HG03571 (cell line): ENCODE data around the gene SERPINA5.
"Not testable (repeated sequence)": the region's sequence is repeated elsewhere in the genome, so short reads cannot be mapped to it uniquely, and the experiment has no call there.

Experiments
- ATAC-seq: cut with Tn5 transposase; IDR thresholded peaks from one replicate; pipeline ENCODE4 v1.9.1; 2021; ENCODE audit not compliant: unreplicated experiment

The SERPINA5 gene

GRCh38 chr14:94598816-94599655 is 17.8 kb downstream of the SERPINA5 start:
- no peak for ATAC-seq

GRCh38 chr14:94599656-94600004 is 18.4 kb downstream of the SERPINA5 start:
- no peak for ATAC-seq

DNA sequence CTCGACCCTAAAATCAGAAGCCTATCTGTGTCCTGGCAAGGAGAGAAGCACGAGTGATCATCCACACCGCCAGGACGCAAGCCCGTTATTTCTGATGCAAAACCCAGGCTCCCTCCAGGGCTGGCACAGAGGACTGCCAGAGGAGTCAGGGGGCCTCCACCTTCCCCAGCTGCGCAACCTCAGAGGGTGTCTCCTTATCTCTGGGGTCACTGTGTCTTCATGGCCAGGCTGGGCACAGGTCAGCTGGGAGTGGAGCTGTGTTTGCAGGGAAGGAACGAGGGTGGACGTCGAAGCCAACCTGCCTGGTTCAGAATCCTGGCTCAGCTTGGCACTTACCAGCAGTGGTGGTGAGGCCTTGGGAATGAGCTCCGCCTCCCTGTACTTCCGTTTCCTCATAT is 18.9 kb downstream of the SERPINA5 start:
- no peak for ATAC-seq

DNA sequence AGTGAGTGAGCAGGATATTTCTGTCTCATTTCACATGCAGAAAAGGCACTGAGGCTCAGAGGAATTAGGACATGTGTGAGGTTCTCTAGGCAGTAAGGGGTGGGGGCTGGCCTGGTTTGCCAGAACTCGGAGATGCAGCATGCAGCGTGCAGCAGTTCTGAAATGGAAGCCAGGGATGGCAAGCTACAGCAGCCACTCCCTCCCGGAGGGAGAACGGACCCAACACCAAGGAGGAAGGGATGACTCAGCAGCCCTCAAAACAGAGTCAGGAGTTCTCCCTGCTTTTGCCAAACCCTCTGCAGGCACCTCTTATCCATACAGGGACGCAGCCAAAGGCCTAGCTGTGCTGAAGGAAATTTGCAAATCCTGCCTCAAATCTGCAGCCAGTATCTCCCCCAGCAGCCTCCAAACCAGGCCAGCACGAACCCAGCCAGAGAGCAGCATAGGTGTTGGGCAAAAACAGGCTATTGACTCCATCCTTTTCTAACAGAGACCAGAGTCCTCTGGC is 20.7 kb downstream of the SERPINA5 start:
- no peak for ATAC-seq

DNA sequence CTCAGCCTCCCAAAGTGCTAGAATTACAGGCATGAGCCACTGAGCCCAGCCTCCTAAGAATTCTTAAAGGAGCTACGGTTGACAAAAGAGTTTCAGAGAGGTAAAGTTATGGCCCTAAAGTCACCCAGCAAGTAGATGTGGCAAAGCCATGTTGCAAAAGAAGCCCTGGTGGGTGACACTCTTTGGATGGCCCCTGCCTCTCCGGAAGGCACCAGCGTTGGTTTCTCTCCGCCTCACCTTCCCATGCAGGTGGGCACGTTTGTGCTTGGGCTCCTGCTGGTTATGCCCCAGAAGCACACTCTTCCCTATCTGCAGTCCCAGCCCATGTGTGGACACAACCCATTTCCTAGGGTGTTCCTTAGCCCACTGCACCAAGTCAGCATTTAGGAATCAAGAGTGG is 21.5 kb downstream of the SERPINA5 start:
- ATAC-seq, result no peak

DNA sequence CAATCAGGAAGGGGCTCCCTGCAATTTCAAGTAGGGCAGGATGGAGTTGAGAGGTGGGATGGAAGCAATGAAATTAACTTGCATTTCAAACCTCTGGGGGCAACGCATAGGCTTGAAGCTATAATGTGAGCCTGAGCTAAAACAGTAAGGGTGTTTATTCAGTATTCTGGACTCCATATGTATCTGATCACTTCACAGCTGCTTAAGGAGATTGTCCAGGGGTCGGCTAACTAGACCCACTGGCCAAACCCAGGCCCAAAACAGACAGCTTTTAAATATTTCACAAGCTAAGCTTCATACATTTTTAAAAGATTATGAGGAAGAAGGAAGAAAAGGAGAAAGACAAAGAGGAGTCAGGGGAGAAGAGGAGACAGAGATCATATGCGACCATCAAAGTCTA is 24.1 kb downstream of the SERPINA5 start:
- ATAC-seq, result no peak

DNA sequence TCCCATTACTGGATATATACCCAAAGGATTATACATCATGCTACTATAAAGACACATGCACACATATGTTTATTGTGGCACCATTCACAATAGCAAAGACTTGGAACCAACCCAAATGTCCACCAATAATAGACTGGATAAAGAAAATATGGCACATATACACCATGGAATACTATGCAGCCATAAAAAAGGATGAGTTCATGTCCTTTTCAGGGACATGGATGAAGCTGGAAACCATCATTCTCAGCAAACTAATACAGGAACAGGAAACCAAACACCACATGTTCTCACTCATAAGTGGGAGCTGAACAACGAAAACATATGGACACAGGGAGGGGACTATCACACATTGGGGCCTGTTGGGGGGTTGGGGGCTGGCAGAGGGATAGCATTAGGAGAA is 27.7 kb downstream of the SERPINA5 start:
- ATAC-seq, result not testable (repeated sequence)

GRCh38 chr14:94611179-94611578 is 30.0 kb downstream of the SERPINA5 start:
- no peak for ATAC-seq

DNA sequence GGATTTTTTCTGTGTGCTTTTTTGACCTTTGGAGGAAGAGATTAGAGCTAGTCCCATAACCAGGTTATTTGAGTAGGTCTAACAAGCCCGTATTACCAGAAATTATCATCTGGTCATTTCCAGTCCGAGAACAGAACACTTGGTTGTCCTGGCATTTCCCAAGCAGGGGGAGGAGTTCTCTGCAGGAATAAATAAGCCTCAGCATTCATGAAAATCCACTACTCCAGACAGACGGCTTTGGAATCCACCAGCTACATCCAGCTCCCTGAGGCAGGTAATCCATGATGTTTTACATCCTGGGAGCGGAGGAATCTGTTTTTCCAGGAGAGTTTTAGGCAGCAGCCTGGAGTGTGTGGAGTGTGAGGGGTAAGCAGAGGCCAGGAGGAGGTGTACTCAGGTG is 30.9 kb downstream of the SERPINA5 start, which contains the start of gene SERPINA3:
Gene SERPINA3 (plus strand): TSS at position 218 of the 400 bp plus-strand sequence. CDS start 2,051 bp downstream, outside the sequence.
- ATAC-seq, result no peak

DNA sequence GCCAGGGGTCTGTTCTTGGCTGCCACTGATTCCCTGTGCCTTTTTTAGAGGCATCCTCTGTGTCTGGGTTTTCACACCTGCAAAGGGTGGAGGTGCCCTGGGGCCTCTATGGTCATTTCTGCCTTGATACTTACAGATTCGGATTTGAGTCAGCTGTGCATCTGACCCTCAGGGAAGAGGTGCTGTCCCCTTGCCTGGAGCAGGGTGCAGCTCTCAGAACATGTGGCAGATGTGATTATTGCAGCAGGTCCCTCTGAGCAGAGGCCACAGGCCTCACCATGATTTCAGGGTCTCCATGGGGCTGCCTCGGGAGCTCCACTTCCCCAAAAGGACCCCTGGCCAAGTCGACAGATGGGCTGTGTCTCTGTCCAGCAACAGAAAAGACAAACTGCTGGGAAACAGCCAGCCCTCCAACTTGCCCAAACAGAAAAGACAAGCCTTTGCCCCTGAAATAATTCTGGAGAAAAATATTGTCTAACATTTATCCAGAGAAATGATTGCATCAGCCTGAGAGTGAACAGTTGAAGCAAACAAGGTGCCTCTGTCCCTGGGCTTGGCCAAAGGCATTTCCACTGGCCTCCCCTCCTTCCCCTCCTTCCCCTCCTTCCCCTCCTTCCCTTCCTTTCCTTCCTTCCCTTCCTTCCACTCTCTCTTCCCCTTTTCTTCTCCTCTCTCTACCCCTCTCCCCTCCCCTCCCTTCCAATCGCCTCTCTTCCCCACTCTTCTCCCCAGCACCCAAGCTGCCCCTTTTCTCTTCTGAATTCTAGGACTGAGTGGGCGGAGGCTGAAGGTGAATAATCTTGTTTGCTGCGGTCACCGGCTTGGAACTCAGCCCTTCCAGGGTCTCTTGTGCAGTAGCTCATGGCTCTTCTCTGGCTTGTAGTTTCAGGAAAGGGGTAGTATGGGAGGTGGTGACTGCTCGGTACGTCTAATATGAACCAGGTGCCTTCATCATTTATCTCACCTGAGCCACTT is 31.6 kb downstream of the SERPINA5 start:
- no peak for ATAC-seq

DNA sequence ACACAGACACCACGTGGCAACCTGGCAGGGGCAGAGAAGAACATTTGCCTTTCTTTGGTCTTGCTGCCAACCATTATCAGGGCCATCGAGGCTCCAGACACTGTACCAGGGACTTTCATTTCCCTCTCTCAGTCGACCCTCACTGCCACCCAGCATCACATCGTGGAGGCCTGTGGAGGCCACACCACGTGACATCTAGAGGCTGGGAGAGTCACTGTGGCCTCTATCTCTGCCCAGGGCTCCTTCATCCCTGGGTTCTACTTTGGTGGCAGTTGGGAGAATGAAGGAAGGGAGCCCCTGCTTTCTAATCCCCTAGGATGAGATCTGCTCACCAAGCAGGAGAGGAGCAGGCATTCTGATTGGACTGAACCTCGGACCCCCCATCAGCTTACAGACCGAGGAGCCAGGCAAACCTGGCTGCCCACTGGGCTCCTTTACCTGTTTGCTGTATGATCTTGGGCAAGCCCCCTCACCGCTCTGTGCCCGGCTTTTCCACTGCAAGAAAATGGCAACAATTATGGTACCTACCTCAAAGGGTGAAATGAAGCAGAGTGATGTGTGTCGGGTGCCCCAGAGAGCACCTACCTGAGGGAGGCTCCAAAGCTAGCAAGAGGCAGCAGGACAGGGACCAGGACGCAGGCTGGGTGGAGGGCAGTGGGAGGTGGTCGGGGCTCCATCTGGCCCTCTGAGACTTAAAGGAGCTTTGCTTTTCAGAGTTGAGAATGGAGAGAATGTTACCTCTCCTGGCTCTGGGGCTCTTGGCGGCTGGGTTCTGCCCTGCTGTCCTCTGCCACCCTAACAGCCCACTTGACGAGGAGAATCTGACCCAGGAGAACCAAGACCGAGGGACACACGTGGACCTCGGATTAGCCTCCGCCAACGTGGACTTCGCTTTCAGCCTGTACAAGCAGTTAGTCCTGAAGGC is 32.8 kb downstream of the SERPINA5 start:
- ATAC-seq, result no peak

- no peak for ATAC-seq
Measured at GRCh38 chr14:94614802-94615201, 33.6 kb downstream of the SERPINA5 start.

GRCh38 chr14:94615254-94615653 is 34.0 kb downstream of the SERPINA5 start:
- ATAC-seq, result no peak

- ATAC-seq, result no peak
Measured at GRCh38 chr14:94615823-94616570, 34.8 kb downstream of the SERPINA5 start.

GRCh38 chr14:94617366-94617941 is 36.2 kb downstream of the SERPINA5 start:
- ATAC-seq, result no peak

GRCh38 chr14:94617988-94618822 is 37.0 kb downstream of the SERPINA5 start:
- no peak for ATAC-seq

DNA sequence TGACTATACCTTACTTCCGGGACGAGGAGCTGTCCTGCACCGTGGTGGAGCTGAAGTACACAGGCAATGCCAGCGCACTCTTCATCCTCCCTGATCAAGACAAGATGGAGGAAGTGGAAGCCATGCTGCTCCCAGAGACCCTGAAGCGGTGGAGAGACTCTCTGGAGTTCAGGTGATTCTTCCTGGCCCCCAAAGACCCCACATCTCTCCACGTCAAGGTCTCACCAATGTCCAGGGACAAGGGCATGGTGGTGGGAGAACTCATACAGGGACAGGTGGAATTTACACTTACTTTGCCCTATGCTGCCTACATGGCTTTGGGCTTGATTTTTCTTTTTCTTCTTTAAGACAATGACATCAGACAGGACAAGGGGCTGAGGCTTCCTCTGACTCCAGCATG is 38.1 kb downstream of the SERPINA5 start:
- ATAC-seq, result no peak

DNA sequence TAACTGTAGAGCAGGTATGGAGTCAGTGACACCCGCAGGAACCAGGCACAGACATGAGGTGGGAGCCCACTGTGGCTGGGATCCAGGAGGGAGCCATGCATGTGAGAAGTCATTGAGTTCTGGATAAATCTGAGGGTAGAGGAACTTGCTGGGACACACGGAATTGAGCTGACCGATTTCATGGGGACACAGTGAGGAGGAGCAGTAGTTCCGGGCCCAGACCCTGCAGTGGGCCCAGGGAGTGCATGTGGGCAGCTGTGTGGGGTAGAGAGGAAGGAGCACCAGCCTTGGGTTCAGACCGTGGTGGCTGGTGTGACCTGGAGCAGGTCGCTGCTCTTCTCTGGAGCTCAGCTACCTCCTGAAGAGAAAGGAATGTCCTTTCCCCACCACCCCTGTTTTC is 39.4 kb downstream of the SERPINA5 start:
- no peak for ATAC-seq
